NCI-H1092 (cell line): Measurements from ENCODE around the gene VSIG1.

Source experiments
- DNase-seq: peaks from one replicate; lab custom pipeline; 2025; lab: John Stamatoyannopoulos, UW

VSIG1 gene

DNA sequence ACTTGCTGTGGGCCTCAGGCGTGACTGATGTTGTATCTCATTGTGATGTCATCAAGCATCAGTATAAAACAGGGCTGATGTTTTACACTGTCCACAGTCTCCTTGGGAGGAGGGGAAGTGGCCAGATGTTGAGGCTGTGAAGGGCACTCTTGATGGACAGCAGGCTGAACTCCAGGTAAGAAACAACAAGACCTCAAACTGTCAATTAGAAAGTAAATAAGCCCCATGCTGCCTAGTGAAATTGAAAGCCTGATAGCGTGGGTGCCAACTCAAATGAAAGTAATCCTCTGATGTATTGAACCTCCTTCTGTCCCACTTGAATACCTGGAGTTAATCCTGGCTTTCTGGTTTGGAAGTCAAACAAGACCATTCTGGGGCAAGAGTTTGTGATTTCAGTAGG, 19.7 kb downstream of the VSIG1 start:
- no peak for DNase-seq

DNA sequence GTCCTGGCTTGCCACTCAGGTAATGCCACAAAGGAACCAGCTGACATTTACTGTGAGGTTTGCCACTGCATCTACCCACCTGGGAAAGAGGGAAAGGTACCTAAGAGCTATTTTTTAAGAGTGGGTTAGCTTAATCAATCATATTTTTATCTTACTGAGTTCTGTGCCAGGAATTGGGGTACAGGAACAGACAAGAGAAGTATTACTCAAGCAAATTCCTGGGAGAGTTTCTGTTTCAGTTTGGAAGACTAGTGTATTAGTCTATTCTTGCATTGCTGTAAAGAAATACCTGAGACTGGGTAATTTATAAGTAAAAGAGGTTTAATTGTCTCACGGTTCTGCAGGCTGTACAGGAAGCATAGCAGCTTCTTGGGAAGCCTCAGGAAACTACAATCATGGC, 23.3 kb downstream of the VSIG1 start:
- no peak for DNase-seq

DNA sequence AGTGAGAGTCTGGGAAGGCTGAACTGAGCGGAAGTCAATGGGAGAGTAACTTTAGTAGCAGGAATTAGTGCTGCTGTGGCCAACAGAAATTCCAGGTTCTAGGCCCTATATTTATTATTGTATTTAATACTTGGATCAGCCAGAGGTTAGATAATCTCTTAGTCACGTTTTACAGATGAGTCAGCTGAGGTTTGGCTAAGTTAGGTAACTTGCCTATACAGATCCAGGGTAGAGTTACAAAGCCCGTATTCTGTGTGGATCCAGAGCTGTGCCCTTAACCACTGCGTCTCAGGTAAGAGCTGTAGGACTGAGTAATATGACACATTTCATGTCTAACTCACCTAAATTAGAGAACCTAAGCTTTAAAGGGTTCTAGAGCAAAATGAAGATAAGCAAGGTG, 26.0 kb downstream of the VSIG1 start:
- no peak for DNase-seq

DNA sequence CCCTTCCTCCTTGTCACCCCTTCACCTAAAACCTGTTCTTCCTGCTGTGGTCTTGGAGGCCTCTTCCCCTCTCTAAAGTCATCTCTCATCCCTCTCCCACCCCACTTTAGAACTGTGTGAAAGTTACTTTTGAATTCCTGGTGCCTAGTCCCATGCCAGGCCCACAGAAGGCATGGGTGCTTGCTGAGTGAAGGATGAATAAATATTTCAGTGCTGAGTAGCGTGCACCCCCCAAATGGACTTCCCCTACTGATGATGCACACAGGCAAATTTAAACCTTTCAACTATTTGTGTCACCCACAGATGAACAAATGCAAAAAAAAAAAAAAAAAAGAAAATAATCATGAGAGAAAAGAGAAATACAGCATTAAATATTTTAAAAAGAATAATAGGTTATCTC, 26.7 kb downstream of the VSIG1 start:
- no peak for DNase-seq

DNA sequence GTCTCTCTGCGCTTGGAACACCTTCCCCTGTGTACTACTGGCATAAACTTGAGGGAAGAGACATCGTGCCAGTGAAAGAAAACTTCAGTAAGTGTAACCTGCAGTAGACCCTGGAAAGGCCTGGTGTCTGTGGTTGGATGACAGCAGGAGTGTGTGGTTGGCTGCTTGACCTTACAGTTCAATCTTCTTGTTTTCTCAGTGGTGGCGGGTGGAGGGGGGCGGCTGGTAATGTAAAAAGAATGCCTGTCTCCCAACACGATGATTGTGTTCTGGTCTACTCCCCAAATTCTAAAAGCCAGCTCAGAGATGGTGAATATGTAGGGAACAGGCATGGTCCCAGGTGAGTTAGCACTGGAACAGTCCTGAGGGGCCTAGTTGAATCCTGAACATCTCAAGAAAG, 27.9 kb downstream of the VSIG1 start:
- no peak for DNase-seq

DNA sequence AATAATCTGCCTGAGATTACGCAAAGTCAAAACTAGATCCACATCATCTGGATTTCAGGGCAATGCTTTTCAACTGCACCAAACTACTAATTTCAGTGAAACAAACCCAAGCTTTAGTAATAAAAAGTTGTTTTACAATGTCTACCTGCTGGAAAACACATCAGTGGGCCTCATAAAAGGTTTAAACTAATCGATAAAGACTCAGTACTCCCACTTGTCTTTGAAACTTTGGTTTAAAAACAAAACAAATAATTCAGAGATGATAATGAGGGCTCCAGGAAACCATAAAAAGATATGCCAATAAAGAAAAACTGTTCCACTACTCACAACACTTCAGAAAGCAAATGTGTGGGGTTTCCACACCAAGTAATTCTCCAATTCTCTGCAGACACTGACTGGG, 36.2 kb downstream of the VSIG1 start:
- DNase-seq = no peak

DNA sequence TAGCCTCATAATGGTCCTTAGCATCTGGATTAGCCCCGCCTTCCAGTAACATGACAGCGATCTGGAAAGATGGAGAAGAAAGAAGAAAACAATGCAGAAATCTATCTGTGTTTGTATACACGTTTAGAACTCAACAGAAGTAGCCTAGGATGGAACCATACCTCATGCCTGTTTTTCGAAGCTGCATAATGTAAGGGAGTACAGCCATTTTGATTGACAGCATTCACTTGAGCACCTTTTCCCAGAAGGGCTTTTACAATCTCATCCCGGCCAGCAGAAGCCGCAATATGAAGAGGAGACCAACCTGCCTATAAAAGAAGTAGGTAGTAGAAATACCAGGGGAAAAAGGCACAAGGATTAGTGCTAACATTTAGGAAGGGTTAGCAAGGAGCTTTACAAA, 42.9 kb downstream of the VSIG1 start:
- DNase-seq = no peak

DNA sequence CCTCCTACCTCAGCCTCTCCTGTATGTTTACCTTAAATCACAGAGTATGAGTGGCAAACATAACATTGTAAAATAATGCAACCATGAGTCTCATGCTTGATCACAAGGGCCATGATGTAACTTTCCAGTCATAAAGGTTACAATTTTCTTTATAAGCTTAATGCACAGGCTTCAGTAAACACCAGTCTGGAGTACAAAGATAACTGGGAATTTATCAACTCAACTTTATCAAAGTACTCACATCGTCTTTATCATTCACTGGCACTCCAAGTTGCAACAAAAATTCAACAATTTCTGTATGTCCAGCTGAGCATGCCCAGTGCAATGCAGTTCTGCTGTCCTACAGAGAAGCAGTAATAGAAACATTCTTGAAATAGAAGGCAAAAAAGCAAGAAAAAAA, 43.6 kb downstream of the VSIG1 start:
- DNase-seq = no peak

DNA sequence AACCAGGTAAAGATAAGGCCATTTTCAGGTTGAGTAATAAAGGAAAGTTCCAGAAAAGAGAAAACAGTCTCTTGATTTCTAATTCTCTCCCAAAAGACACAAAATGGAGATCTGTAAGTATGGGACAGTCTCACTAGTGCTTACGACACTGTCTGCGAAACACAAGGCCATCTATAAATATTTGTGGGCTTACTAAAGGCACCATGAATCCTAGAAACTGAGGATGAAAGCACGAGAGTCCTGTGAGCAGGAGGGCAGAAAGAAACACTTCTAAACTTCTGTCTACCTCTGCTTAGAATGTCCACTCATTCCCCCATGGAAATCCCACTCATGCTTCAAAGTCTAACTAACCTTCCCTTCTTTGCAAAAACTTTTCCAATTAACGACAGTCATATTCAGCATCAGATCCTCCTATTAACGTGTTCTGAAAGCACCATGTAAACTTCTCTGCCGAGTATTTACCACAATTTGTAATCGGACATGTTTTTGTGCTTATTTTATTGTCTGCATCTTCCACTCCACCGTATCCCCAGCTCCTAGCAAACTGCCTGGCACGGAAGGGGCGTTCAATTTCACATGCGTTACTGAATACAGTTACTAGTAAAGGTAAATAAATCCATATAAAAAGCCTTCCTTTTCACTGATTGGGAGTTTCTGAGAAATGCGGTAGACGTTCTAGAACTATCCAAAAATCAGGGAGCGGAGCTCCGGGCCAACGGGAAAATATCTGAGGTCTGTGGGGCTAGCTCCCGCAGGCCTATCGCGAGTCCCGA, 45.8 kb downstream of the VSIG1 start:
- no peak for DNase-seq

DNA sequence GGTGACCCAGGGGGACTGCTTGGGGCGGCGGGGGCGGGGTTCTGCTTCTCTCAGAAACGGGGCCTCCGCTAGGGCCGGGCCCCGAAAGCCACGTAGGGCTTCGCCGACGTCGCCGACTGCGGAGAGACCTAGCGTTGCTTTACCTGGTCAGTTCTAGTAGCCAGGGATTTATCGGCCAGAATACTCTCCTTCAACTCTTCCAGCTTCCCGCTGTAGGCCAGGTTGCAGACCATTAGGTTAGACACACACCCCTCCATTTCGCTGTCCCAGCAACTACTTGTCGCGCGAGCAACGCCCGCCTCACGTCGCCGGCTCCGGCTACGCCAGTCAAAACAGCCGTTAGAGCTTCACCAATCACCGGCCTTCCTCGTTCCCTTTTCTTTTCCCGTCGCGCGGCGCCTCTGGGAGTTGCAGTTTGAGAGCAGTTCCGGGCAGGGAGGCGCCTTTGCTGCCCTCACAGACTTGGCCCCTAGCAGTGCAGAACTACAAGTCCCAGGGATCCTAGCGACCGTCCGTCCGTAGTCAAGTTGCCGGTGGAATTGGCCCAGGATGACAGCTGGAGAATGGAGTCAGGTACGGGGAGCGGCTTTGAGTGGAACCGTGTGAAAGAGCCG, 46.5 kb downstream of the VSIG1 start, which contains the start of the genes ATG4A and PSMD10:
Gene ATG4A, plus strand, starts transcription at position 515 of the 614 bp plus-strand sequence. Its CDS starts 49 bp downstream, at position 564.
Gene PSMD10, minus strand, starts transcription at position 279 of the 614 bp plus-strand sequence. Its CDS starts 22 bp downstream, at position 257.
- DNase-seq = peak; percentile 94

DNA sequence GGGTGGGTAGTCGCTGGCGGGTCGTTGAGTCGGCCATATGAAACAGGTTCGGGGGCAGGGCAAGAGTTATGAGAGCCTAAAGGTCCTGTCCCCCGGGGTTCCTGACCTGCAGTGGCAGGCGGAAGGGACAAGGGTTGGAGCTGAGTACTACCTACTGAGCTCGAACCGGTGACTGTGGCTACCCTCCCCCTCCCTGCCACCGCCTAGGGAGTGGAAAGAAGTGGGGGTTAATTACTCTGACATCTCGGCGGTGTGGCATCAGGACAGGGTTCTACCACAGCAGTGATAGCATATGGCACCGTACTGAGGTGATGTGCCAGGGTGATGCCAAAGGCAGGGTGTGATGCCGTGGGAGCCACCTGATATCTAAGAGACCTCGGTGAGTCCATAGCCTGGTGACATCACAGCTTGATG, 47.0 kb downstream of the VSIG1 start:
- no peak for DNase-seq

DNA sequence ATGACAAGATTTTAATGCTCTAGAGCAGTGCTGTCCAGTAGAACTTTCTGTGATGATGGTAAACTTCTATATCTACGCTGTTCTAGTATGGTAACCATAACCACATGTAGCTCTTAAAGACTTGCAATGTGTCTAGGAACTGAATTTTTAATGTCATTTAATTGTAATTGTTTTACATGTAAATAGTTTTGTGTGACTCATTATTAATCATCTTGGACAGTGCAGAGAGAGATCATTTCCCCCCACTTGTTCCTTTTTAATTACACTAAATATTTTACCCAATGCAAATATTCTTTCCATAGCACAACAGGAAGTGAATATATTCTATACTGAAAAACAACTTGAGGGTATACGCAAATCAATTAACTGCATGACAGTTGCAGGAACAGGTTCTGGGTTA, 52.5 kb downstream of the VSIG1 start:
- DNase-seq = no peak

DNA sequence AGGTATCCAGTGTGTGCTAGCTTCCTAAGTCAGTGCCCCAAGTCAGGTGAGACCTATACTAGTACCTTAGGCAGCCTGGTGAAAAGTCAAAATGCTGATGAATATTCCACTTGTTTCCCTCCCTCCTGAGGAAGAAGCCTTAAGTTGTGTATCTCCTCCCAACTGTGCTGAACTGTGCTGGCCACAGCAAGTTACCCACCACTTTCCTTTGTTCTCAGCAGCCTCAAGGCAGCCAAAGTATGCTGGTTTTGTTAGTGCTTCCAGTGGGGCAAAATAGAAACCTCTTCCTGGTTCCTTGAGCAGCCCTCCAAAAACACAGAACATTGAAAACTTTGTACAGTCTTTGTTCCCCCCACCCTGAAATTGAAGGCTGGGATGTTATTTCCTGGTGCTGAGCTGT, 60.6 kb downstream of the VSIG1 start:
- no peak for DNase-seq

DNA sequence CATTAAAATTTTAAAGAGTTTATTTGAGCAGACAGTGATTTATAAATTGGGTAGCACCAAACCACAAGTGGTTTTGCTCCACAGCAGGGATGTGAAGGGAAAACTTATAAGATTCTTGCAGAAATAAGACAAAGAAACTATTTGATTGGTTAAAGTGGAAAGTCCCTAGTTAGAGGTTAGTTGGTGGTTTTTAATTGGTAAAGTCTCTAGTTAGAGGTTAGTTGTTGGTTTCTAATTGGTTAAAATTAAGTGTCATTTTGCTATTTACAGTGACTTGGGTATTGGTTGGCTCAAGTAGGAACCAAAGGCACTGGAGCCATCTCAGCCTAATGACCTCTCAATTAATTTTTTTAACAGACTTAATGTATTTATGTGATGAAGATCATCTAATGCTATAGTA, 69.7 kb downstream of the VSIG1 start:
- no peak for DNase-seq

DNA sequence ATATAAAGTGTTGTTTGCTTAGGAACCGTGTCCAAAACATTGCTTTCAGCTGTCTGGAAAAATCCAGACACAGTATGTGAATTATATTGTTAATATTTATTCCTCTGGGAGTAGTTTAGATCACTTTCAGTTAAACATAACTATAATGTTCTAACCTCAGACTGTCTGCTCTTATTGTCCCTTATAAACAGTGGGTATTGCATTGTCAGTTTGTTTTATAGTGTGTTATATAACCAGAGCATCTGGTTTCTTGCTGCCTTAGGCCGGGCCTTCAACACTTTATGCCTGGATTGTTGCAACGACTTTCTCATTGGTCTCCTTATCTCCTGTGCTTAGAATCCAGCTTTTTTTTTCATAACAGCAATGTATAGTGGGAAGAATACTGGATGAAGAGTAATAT, 73.1 kb downstream of the VSIG1 start:
- no peak for DNase-seq

DNA sequence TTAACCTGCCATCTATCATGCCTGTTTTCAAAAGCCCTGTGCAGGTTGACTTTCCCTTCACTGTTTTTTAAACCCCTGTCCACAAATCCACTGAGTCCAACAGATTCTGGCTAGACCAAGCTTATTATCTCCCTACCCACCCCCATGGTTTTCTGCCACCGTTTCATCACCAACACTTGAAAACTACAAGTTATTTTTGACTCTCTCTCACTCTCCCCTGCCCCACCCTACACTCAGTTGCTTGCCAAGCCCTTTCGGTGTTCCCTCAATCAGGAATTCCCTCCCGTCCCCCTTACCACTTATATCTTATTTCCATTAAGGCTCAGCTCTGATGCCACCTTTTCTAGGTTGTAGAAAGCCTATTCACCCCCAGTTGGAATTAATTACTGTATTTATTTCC, 76.4 kb downstream of the VSIG1 start:
- no peak for DNase-seq

DNA sequence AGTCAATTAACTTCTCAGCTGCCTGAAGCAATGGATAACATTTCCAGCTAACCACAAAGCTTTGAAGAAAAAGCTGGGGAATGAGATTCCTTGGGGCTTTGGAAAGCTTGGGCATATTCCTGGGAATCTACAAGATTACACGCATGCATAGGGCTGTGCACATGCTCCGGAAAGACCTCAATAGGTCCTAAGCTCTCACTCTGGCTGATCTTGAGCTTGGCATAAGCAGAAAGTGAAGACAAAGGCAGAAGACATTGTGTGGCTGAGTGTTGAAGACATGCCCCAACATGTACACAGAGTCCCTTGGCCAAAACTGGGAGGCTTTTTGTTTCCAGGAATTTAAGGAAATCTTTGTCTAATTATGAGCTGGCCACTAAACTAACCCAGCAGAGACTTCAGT, 77.9 kb downstream of the VSIG1 start:
- no peak for DNase-seq

DNA sequence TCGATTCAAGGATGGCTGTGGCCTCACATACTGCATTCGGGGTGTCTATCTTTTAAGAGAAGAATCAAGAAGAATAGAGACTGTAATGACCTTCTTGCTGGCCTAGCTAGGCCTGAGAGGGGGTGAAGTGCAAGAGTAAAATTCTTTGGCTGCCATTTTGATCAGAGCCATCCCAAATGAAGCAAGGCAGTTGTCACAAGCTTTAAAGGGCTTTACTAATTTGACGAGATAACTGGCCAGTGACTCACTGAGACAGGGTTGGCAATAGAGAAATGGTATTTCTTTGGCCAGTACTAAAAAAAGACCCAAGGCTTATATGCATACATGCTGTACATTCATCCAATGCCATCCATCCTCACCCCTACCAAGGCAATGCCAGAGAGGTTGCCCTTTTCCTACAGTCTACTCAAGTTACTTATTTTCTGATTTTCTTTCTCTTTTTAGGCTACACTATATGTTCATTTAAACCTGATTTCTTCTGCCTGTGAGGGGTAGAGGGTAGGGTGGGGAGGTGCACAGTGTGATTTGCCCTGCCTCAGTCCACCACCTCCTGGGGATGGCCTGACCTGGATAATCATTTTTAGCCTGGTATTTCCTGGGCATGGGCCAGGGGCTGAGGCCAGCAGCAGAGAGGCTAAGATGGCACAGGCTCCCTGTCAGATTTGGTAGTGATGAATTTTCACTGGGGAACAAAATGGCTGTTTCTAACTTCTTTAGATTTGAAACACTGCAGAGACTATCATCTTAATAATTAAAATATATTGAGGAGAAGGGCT, 78.9 kb downstream of the VSIG1 start:
- DNase-seq = no peak

DNA sequence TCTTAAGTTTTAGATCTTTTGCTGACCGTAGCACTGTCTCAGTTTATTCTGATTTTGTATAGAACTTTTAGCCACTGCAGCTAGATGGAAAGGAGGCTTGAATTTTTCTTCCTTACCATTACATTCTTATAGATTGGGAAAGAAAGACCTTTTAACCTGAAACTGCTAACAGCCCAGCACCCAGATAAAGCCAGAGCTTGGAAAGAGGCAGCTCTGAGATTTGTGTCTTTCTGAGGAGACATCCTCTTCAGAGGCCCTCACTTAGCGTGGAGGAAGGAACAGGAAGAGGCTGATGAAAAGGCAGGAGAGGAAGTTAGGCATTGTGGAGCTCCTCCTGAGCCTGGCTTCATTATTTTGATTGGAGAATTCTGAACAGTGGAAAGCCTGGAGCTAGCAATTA, 81.8 kb downstream of the VSIG1 start:
- DNase-seq = no peak

DNA sequence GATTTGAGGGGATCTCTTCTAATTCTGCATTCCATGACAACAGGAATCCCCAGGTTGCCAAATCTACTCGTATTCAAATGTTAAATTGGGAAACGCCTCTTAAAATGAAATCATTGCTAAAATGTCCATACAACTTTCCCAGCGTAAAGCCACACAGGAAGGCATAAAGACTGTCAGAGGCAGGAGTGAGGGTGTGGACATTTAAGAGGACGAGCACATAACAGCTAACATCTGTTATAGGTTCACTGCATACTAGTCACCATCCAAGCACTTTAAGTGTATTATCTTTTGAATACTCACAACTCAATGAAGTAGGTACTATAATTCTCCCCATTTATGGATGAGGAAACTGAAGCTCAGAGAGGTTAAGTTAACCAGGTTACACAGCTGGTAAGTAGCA, 82.3 kb downstream of the VSIG1 start:
- DNase-seq = no peak
